Measurements from ENCODE around the gene ACOXL.

DNA sequence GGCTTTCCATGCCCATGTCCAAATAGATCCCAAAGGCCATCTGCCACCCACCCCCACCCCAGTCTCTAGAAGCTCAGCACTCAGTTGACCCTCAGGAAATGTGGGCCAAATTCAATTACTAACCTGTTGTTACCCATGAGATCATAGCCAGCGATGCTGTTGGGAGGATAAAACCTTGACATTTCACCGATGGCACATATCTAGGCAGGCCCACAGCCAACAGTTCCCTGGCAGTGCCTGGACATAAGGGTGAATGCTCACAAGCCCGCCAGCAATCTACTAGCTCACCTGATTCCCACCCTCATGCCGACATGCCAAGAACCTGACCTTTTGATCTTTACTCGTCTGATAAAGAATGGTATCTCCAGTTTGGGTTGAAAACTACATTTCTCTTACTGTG, 11.8 kb upstream of the ACOXL start:
- TF ChIP-seq CTCF (IDR thresholded peaks at IDR 0.05): no peak
- no peak for TF ChIP-seq POLR2A (IDR thresholded peaks at IDR 0.05)

All from testis (tissue), 2 donors.